H1 (cell line): Measurements from ENCODE around the gene EPHA1. TPM values are rescaled to one million over a fixed set of nuclear protein-coding genes. Genes with fewer than 3 reads are reported as not detected.

Experiments used
- CTCF ChIA-PET: fragments of 300-600 bp; sonication (Branson Sonifier 250); formaldehyde crosslinking; loops from one replicate; lab custom pipeline; 2021; ENCODE audit not compliant: partially characterized antibody; lab: Charles Lee
- POLR2A ChIA-PET: fragments of 300-600 bp; sonication (Branson Sonifier 250); formaldehyde crosslinking; loops from one replicate; lab custom pipeline; 2021; ENCODE audit warnings: inconsistent platforms; ENCODE audit not compliant: partially characterized antibody; lab: Charles Lee
- DNase-seq, 2 experiments: peaks; one replicate each; pipeline versions ENCODE4 v3.0.0 to v3.0.0-alpha.2; 2010 to 2022; ENCODE audit warnings: low spot score in 2 of 2, low read depth in 1 of 2, mixed read lengths in 1 of 2
- FAIRE-seq: peaks from 2 replicates; lab custom pipeline; 2011; peaks lifted over from hg19 to GRCh38; lab: Jason Lieb, UNC
- H2AFZ ChIP-seq: 2 replicates; pipeline ENCODE4 v1.8.1; 2012; ENCODE audit warnings: low read length, inconsistent platforms
- H2AK5ac ChIP-seq: 2 replicates; pipeline ENCODE4 v1.6.1; 2013; ENCODE audit warnings: low read depth, low read length
- H2BK120ac ChIP-seq: replicated peaks from 2 replicates; pipeline ENCODE3; 2013; ENCODE audit warnings: low read depth, low read length, inconsistent platforms
- H2BK12ac ChIP-seq: 2 replicates; pipeline ENCODE4 v1.6.1; 2013; ENCODE audit warnings: low read depth, low read length
- H2BK15ac ChIP-seq: 2 replicates; pipeline ENCODE4 v1.6.1; 2013; ENCODE audit warnings: low read length
- H2BK20ac ChIP-seq: 2 replicates; pipeline ENCODE4 v1.6.1; 2013; ENCODE audit warnings: low read length
- H2BK5ac ChIP-seq: 2 replicates; pipeline ENCODE4 v1.6.1; 2013; ENCODE audit warnings: low read depth, low read length
- H3K14ac ChIP-seq: 2 replicates; pipeline ENCODE4 v1.6.1; 2013; ENCODE audit warnings: inconsistent platforms; ENCODE audit not compliant: insufficient read length
- H3K18ac ChIP-seq: 2 replicates; pipeline ENCODE4 v1.6.1; 2013; ENCODE audit warnings: low read length; ENCODE audit errors: extremely low read depth
- H3K23ac ChIP-seq: 2 replicates; pipeline ENCODE4 v1.6.1; 2013; ENCODE audit warnings: inconsistent platforms; ENCODE audit not compliant: insufficient read length
- H3K23me2 ChIP-seq: 2 replicates; pipeline ENCODE4 v1.6.1; 2013; ENCODE audit warnings: low read depth, low read length
- H3K27ac ChIP-seq: 2 replicates; pipeline ENCODE4 v1.6.1; 2011; ENCODE audit warnings: low read depth, low read length, inconsistent platforms
- H3K27me3 ChIP-seq, 4 experiments: replicated peaks in 1 of 4; 1 replicate in 1 of 4; 2 replicates in 3 of 4; pipeline versions ENCODE4 v1.6.1 to v1.8.1; 2011 to 2013; ENCODE audit warnings: low read length in 3 of 4, mild to moderate bottlenecking in 3 of 4, inconsistent platforms in 2 of 4, mixed read lengths in 2 of 4, moderate library complexity in 1 of 4; ENCODE audit not compliant: control insufficient read depth in 3 of 4, insufficient read depth in 3 of 4; ENCODE audit errors: extremely low read depth in 1 of 4
- H3K36me3 ChIP-seq, 4 experiments: 2 replicates each; pipeline versions ENCODE4 v1.6.1 to v1.8.1; 2011 to 2013; ENCODE audit warnings: mild to moderate bottlenecking in 4 of 4, low read length in 3 of 4, moderate library complexity in 2 of 4, control low read depth in 1 of 4, inconsistent platforms in 1 of 4; ENCODE audit not compliant: insufficient read depth in 4 of 4, control insufficient read depth in 2 of 4
- H3K4ac ChIP-seq: replicated peaks from 2 replicates; pipeline ENCODE3; 2013; ENCODE audit warnings: low read length, low read depth, mixed read lengths, inconsistent platforms; ENCODE audit not compliant: insufficient read length
- H3K4me1 ChIP-seq, 4 experiments: replicated peaks in 1 of 4; 1 replicate in 1 of 4; 2 replicates in 3 of 4; pipeline versions ENCODE4 v1.6.1 to v1.8.1; 2011 to 2013; ENCODE audit warnings: low read length in 3 of 4, inconsistent platforms in 2 of 4, mixed read lengths in 1 of 4; ENCODE audit not compliant: insufficient read depth in 4 of 4, control insufficient read depth in 3 of 4
- H3K4me2 ChIP-seq, 2 experiments: 2 replicates each; pipeline versions ENCODE4 v1.6.1 to v1.8.1; 2011 to 2013; ENCODE audit warnings: low read depth in 2 of 2, low read length in 2 of 2, control low read depth in 1 of 2, inconsistent platforms in 1 of 2, mild to moderate bottlenecking in 1 of 2; ENCODE audit not compliant: insufficient read depth in 1 of 2
- H3K4me3 ChIP-seq, 4 experiments: fragments of 200-600, 300-600 bp in 1 of 4; sonication (generic), shearing (Covaris generic), sonication (Bioruptor Twin) in 1 of 4; 2 replicates each; pipeline versions ENCODE4 v1.5.1 to v1.8.1; 2011 to 2016; ENCODE audit warnings: low read length in 4 of 4, low read depth in 3 of 4, control low read depth in 2 of 4, inconsistent platforms in 2 of 4, mild to moderate bottlenecking in 2 of 4, mixed read lengths in 1 of 4, moderate library complexity in 1 of 4; ENCODE audit not compliant: insufficient read depth in 2 of 4; ENCODE audit errors: extremely low read depth in 1 of 4
- H3K56ac ChIP-seq: replicated peaks from 2 replicates; pipeline ENCODE3; 2013; ENCODE audit warnings: low read depth, mild to moderate bottlenecking, mixed read lengths, low read length, inconsistent platforms; ENCODE audit not compliant: insufficient read length
- H3K79me1 ChIP-seq: 2 replicates; pipeline ENCODE4 v1.6.1; 2013; ENCODE audit warnings: low read depth, low read length, control low read depth
- H3K79me2 ChIP-seq, 2 experiments: 2 replicates each; pipeline versions ENCODE4 v1.6.1 to v1.8.1; 2012 to 2013; ENCODE audit warnings: low read length in 2 of 2, mild to moderate bottlenecking in 2 of 2, inconsistent platforms in 1 of 2; ENCODE audit not compliant: insufficient read depth in 2 of 2, control insufficient read depth in 1 of 2
- H3K9ac ChIP-seq, 4 experiments: replicated peaks in 1 of 4; 1 replicate in 1 of 4; 2 replicates in 3 of 4; pipeline versions ENCODE4 v1.6.1 to v1.8.1; 2011 to 2013; ENCODE audit warnings: low read depth in 3 of 4, low read length in 3 of 4, control low read depth in 2 of 4, mild to moderate bottlenecking in 2 of 4, moderate library complexity in 2 of 4, inconsistent platforms in 1 of 4; ENCODE audit errors: extremely low read depth in 1 of 4
- H3K9me3 ChIP-seq, 2 experiments: 2 replicates each; pipeline versions ENCODE4 v1.6.1 to v1.8.1; 2012 to 2013; ENCODE audit warnings: mild to moderate bottlenecking in 2 of 2, moderate library complexity in 2 of 2, control low read depth in 1 of 2, inconsistent platforms in 1 of 2, low read depth in 1 of 2, low read length in 1 of 2, mixed read lengths in 1 of 2; ENCODE audit not compliant: insufficient read depth in 2 of 2
- H4K20me1 ChIP-seq, 2 experiments: replicated peaks in 1 of 2; 2 replicates each; pipeline versions ENCODE3 to v1.8.1; 2011 to 2013; ENCODE audit warnings: inconsistent platforms in 2 of 2, low read length in 2 of 2, mild to moderate bottlenecking in 1 of 2; ENCODE audit not compliant: insufficient read depth in 2 of 2, control insufficient read depth in 1 of 2
- H4K5ac ChIP-seq: 2 replicates; pipeline ENCODE4 v1.6.1; 2013; ENCODE audit warnings: low read length, low read depth, mixed read lengths, inconsistent platforms; ENCODE audit not compliant: insufficient read length
- H4K8ac ChIP-seq: 2 replicates; pipeline ENCODE4 v1.8.0; 2013; ENCODE audit warnings: mild to moderate bottlenecking, moderate library complexity, low read length, inconsistent platforms; ENCODE audit not compliant: insufficient read depth; ENCODE audit errors: extremely low read depth
- H4K91ac ChIP-seq: replicated peaks from 2 replicates; pipeline ENCODE3; 2013; ENCODE audit warnings: low read length, mixed read lengths, inconsistent platforms; ENCODE audit not compliant: insufficient read length
- ASH2L ChIP-seq: fragments of 200-600, 300-600 bp; sonication (generic); IDR thresholded peaks from one replicate; pipeline ENCODE4 v1.7.1; 2017; ENCODE audit warnings: low read length
- ATF2 ChIP-seq: IDR thresholded peaks from 2 replicates; pipeline ENCODE4 v1.6.1; 2012; ENCODE audit warnings: low read length, inconsistent platforms
- JUND ChIP-seq: IDR thresholded peaks from 2 replicates; pipeline ENCODE4 v1.6.1; 2011; ENCODE audit warnings: mild to moderate bottlenecking, improper control_type of control experiment, low read length
- WGBS, 2 experiments: shearing (Covaris generic) in 1 of 2; methylation state at CpG; one replicate each; pipeline versions ENCODE4 v1.1.6 to v1.1.7; 2013 to 2015; ENCODE audit warnings: low lambda C conversion rate in 2 of 2, mixed read lengths in 2 of 2, inconsistent platforms in 1 of 2, low coverage in 1 of 2, missing lambda C conversion rate in 1 of 2; ENCODE audit not compliant: insufficient replicate concordance in 2 of 2, insufficient coverage in 1 of 2, insufficient read length in 1 of 2; ENCODE audit errors: extremely low coverage in 1 of 2, missing lambda C conversion rate in 1 of 2; 5-methylcytosine and 5-hydroxymethylcytosine counted together
- polyA plus RNA-seq, 7 experiments: library from polyadenylated mRNA; depleted of rRNA in 3 of 7; stranded (reverse) in 5 of 7; unstranded in 2 of 7; fragments of >200 nt in 5 of 7; fragments of 200-250 nt in 2 of 7; gene quantifications; 1 replicate in 5 of 7; 2 replicates in 1 of 7; 4 replicates in 1 of 7; pipeline versions ENCODE4 v1.2.1 to v1.2.3, GENCODE V29; 2011 to 2013; ENCODE audit warnings: missing spikeins in 2 of 7, mixed read lengths in 2 of 7
- total RNA-seq: library from RNA; stranded (reverse); fragmentation: NEBNext Ultra II Directional; extraction: Animal tissue kit (Norgen Biotek cat#: 25700); gene quantifications from 2 replicates; pipeline ENCODE4 v1.2.1, GENCODE V29; 2021

Gene EPHA1
- total and polyA plus RNA-seq, 2 of the 8 experiments (the other 6 are each of a cell fraction or from before 2014, with no cell fraction given): 86.5 to 133 TPM

- H4K91ac ChIP-seq: no peak overlapping the region
- no peaks in the 10 kb centered on the region for H3K36me3 ChIP-seq
- no peak overlapping the region for H4K8ac ChIP-seq
- H3K9ac ChIP-seq: no peak overlapping the region
- no peak overlapping the region for H2BK15ac ChIP-seq
- no peak overlapping the region for H2BK5ac ChIP-seq
- H3K23me2 ChIP-seq: no peaks in the 10 kb centered on the region
- FAIRE-seq: no peak
- no peak overlapping the region for H2AK5ac ChIP-seq
- peaks cover 0 to 6% (median 0%) of the 10 kb centered on the region in 4 experiments; a peak in 1 of 7 replicates for H3K4me1 ChIP-seq
- no peak overlapping the region for H4K5ac ChIP-seq
- H3K79me1 ChIP-seq: no peaks in the 10 kb centered on the region
- no peaks in the 10 kb centered on the region; a peak in 2 of 4 replicates for H3K9me3 ChIP-seq
- H3K4me3 ChIP-seq: no peak overlapping the region
- no peak overlapping the region for H3K56ac ChIP-seq
- WGBS, 2 experiments: 89% methylated on average over 6 of the region's 6 CpGs; no CpG with 5 or more reads in 1 of the 2 experiments
- H3K14ac ChIP-seq: no peak overlapping the region
- no peak overlapping the region for H3K4ac ChIP-seq
- no peak overlapping the region for H3K27ac ChIP-seq
- CTCF ChIA-PET: interaction anchor here (1.7 kb wide), 1 partner anchor 27 kb away, joined by 7 read pairs; no protein-coding TSS in a partner anchor
- POLR2A ChIA-PET: no interaction called here
- H3K18ac ChIP-seq: no peak overlapping the region
- H2BK120ac ChIP-seq: no peak overlapping the region
- no peaks in the 10 kb centered on the region for H3K79me2 ChIP-seq
- no peak overlapping the region for H3K4me2 ChIP-seq
- H2BK20ac ChIP-seq: no peak overlapping the region
- peaks cover 0 to 1% (median 0%) of the 10 kb centered on the region in 4 experiments; a peak in 1 of 7 replicates for H3K27me3 ChIP-seq
- no peak for DNase-seq
- no peak overlapping the region for H2AFZ ChIP-seq
- H4K20me1 ChIP-seq: no peaks in the 10 kb centered on the region
- TF ChIP-seq JUND: no peak
- no peak for TF ChIP-seq ATF2
- TF ChIP-seq ASH2L: no peak
- TF ChIP-seq, all 59 proteins: peak for 0
- Histone ChIP-seq H3K23ac (no peak overlapping the region), H2BK12ac (no peak overlapping the region)
Measured at GRCh38 chr7:143444063-143444782, 35.6 kb upstream of the EPHA1 start.
